PC-3 (cell line): Measurements from ENCODE around the gene NUP62. TPM values are rescaled to one million over a fixed set of nuclear protein-coding genes. Genes with fewer than 3 reads are reported as not detected.

Experiments
- ATAC-seq: fragments of 200-7000 bp; cut with Tn5 transposase; 2 replicates; pipeline ENCODE4 v1.9.1; 2020; ENCODE audit warnings: mild to moderate bottlenecking, moderate library complexity
- BruUV-seq: library from RNA; stranded (reverse); fragments of 400-500 nt; replicated peaks from 2 replicates; lab custom pipeline; 2021; lab: Mats Ljungman, UMichigan
- CTCF ChIA-PET: fragments of 300-600 bp; sonication (Branson Sonifier 250); formaldehyde crosslinking; loops from one replicate; lab custom pipeline; 2022; ENCODE audit warnings: antibody characterized with exemption; lab: Charles Lee
- POLR2A ChIA-PET: fragments of 300-600 bp; sonication (Branson Sonifier 250); formaldehyde crosslinking; loops from one replicate; lab custom pipeline; 2022; ENCODE audit warnings: antibody characterized with exemption; ENCODE audit not compliant: unreplicated experiment; lab: Charles Lee
- DNase-seq: peaks from one replicate; pipeline ENCODE4 v3.0.0-alpha.2; 2015
- H2AFZ ChIP-seq: fragments of 300-600 bp; sonication (generic); 2 replicates; pipeline ENCODE4 v1.6.0; 2016; ENCODE audit warnings: antibody characterized with exemption, low read length
- H3F3A ChIP-seq: fragments of 300-600 bp; sonication (generic); one replicate; pipeline ENCODE4 v1.6.0; 2017; ENCODE audit warnings: antibody characterized with exemption, low read length, control low read depth, mild to moderate bottlenecking; ENCODE audit not compliant: unreplicated experiment
- H3K27ac ChIP-seq: fragments of 300-600 bp; sonication (generic); 2 replicates; pipeline ENCODE4 v1.5.1; 2016; ENCODE audit warnings: mild to moderate bottlenecking, low read length
- H3K27me3 ChIP-seq: fragments of 300-600 bp; sonication (generic); 2 replicates; pipeline ENCODE4 v1.6.1; 2016; ENCODE audit warnings: low read length, mixed read lengths
- H3K36me3 ChIP-seq: fragments of 300-600 bp; sonication (generic); 2 replicates; pipeline ENCODE4 v1.6.1; 2016; ENCODE audit warnings: low read depth, mixed run types, low read length, mixed read lengths
- H3K4me1 ChIP-seq: fragments of 300-600 bp; sonication (generic); 2 replicates; pipeline ENCODE4 v1.5.1; 2016; ENCODE audit warnings: low read length; ENCODE audit not compliant: insufficient read depth
- H3K4me2 ChIP-seq: fragments of 300-600 bp; sonication (generic); 2 replicates; pipeline ENCODE4 v1.6.0; 2016; ENCODE audit warnings: low read length
- H3K4me3 ChIP-seq: fragments of 300-600 bp; sonication (generic); 2 replicates; pipeline ENCODE4 v1.5.1; 2016; ENCODE audit warnings: mild to moderate bottlenecking, low read length, mixed read lengths
- H3K79me2 ChIP-seq: fragments of 300-600 bp; sonication (generic); 2 replicates; pipeline ENCODE4 v1.6.1; 2017; ENCODE audit warnings: low read length, mixed read lengths
- H3K9ac ChIP-seq: fragments of 300-600 bp; sonication (generic); 2 replicates; pipeline ENCODE4 v1.6.0; 2016; ENCODE audit warnings: mild to moderate bottlenecking, low read length
- H3K9me2 ChIP-seq: fragments of 300-600 bp; sonication (generic); replicated peaks from 2 replicates; pipeline ENCODE4 v1.6.1; 2016; ENCODE audit warnings: mixed run types, low read length, mixed read lengths
- H3K9me3 ChIP-seq: fragments of 300-600 bp; sonication (generic); 2 replicates; pipeline ENCODE4 v1.6.1; 2016; ENCODE audit warnings: low read length, mixed read lengths
- H4K20me1 ChIP-seq: fragments of 300-600 bp; sonication (generic); 2 replicates; pipeline ENCODE4 v1.6.1; 2016; ENCODE audit warnings: low read length, mixed read lengths
- EZH2 ChIP-seq: fragments of 300-600 bp; sonication (generic); IDR thresholded peaks from one replicate; pipeline ENCODE4 v1.6.1; 2017; ENCODE audit warnings: antibody characterized with exemption, mild to moderate bottlenecking, low read length; ENCODE audit not compliant: unreplicated experiment
- EZH2phosphoT487 ChIP-seq: fragments of 300-600 bp; sonication (generic); IDR thresholded peaks from 2 replicates; pipeline ENCODE4 v1.6.1; 2018; ENCODE audit warnings: mild to moderate bottlenecking, antibody characterized with exemption, low read length, borderline replicate concordance
- intact Hi-C: fragments of 100-400 bp; cut with micrococcal nuclease; formaldehyde crosslinking; loops from 2 replicates; pipeline ENCODE4 v1.9.0; 2023
- total RNA-seq: library from RNA; depleted of rRNA; stranded (reverse); fragments of >200 nt; gene quantifications from 2 replicates; pipeline ENCODE4 v1.2.3, GENCODE V29; 2014
- TF ChIP-seq, protein P1 (sequence below): fragments of 300-600 bp; sonication (generic); conservative IDR thresholded peaks from 2 replicates; pipeline ENCODE4 v1.5.1; 2017; ENCODE audit warnings: antibody characterized with exemption, low read depth, mild to moderate bottlenecking, low read length

NUP62 gene
- total RNA-seq, 1 experiment from 2014 or later, result 129 TPM

DNA sequence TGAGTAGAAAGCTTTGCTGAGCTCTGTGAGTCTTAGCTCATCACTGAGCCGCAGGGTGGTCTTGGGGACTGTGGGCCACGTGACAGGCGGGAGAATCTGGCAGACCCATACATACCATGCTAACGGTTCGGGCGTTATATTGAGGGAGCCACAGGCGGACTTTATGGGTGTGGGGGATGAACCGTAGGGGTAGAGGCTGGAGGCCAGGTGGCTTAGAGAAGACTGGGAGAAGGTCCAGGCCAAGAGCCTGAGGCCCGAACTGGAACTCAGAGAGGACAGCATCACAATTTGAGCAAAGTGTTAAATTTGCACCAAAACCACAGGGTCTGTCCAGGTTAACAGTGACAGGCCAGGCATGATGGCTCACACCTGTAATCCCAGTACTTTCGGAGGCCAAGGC lies 15.6 kb downstream of the NUP62 start:
- CTCF ChIA-PET, result no interaction called here
- no peak overlapping the region for H3K4me3 ChIP-seq
- H3K9me2 ChIP-seq, result no peaks in the 10 kb centered on the region
- H3K36me3 ChIP-seq, result peaks cover 71% of the 10 kb centered on the region
- no TSS peak for BruUV-seq
- H4K20me1 ChIP-seq, result peaks cover 22% of the 10 kb centered on the region
- ATAC-seq (no peak), DNase-seq (no peak)
- H3K27ac ChIP-seq, result no peak overlapping the region
- H3K4me2 ChIP-seq, result no peak overlapping the region
- peaks cover 44% of the 10 kb centered on the region for H3K79me2 ChIP-seq
- no peak overlapping the region for H3K9ac ChIP-seq
- TF ChIP-seq EZH2 (no peak), EZH2phosphoT487 (no peak)
- TF ChIP-seq, protein P1, sequence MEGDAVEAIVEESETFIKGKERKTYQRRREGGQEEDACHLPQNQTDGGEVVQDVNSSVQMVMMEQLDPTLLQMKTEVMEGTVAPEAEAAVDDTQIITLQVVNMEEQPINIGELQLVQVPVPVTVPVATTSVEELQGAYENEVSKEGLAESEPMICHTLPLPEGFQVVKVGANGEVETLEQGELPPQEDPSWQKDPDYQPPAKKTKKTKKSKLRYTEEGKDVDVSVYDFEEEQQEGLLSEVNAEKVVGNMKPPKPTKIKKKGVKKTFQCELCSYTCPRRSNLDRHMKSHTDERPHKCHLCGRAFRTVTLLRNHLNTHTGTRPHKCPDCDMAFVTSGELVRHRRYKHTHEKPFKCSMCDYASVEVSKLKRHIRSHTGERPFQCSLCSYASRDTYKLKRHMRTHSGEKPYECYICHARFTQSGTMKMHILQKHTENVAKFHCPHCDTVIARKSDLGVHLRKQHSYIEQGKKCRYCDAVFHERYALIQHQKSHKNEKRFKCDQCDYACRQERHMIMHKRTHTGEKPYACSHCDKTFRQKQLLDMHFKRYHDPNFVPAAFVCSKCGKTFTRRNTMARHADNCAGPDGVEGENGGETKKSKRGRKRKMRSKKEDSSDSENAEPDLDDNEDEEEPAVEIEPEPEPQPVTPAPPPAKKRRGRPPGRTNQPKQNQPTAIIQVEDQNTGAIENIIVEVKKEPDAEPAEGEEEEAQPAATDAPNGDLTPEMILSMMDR, result no peak
- H3F3A ChIP-seq, result no peaks in the 10 kb centered on the region
- no peaks in the 10 kb centered on the region for H3K27me3 ChIP-seq
- intact Hi-C loops, result no loop called here
- H3K9me3 ChIP-seq, result no peaks in the 10 kb centered on the region
- H3K4me1 ChIP-seq, result no peaks in the 10 kb centered on the region
- POLR2A ChIA-PET, result no interaction called here
- no peak overlapping the region for H2AFZ ChIP-seq

DNA sequence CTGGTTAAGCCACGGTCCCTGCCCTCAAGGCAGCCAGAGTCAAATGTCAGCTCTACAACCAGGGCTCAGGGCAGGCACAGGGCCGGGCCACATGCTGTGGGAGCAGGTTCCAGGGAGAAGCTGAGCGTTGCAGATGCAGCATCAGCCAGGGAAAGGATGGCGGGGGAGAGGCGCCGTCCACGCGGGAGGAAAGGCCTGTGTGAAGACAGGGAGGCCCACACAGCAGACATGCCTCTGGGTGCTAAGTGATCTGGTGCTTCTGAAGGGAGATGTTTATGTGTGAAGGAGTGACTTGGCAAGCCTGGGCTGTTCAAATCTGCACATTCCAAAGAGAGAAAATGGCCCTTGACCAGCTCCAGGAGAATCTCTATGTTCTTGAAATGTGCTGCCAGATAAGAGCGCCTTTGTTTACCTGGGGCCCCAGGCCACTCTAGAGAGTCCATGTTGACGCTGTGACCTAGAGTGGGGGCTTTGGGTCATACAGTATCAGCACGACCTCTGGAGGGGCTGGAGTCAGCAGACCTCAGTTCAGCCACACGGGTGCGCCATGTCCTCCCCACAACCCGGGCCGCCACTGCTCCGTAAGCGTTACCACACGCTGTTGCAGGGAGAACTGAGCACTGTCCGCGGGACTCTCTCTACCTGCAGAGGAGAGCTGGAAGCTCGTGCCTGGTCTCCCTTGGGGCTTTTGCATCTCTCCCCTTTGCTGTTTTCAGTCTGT lies 16.2 kb downstream of the NUP62 start:
- Histone ChIP-seq H3K36me3 (peaks cover 73% of the 10 kb centered on the region), H3K9ac (no peak overlapping the region), H3K27ac (no peak overlapping the region), H4K20me1 (peaks cover 21% of the 10 kb centered on the region), H3K4me2 (no peak overlapping the region), H3F3A (no peaks in the 10 kb centered on the region), H3K79me2 (peaks cover 39% of the 10 kb centered on the region), H3K9me2 (no peaks in the 10 kb centered on the region), H2AFZ (no peak overlapping the region), H3K4me1 (no peaks in the 10 kb centered on the region), H3K4me3 (no peak overlapping the region), H3K9me3 (no peaks in the 10 kb centered on the region), H3K27me3 (no peaks in the 10 kb centered on the region)
- DNase-seq (no peak), ATAC-seq (no peak)
- POLR2A ChIA-PET, result no interaction called here
- no TSS peak for BruUV-seq
- intact Hi-C loops, result no loop called here
- CTCF ChIA-PET, result no interaction called here
- TF ChIP-seq EZH2phosphoT487 (no peak), EZH2 (no peak)
- TF ChIP-seq, protein P1, result no peak

DNA sequence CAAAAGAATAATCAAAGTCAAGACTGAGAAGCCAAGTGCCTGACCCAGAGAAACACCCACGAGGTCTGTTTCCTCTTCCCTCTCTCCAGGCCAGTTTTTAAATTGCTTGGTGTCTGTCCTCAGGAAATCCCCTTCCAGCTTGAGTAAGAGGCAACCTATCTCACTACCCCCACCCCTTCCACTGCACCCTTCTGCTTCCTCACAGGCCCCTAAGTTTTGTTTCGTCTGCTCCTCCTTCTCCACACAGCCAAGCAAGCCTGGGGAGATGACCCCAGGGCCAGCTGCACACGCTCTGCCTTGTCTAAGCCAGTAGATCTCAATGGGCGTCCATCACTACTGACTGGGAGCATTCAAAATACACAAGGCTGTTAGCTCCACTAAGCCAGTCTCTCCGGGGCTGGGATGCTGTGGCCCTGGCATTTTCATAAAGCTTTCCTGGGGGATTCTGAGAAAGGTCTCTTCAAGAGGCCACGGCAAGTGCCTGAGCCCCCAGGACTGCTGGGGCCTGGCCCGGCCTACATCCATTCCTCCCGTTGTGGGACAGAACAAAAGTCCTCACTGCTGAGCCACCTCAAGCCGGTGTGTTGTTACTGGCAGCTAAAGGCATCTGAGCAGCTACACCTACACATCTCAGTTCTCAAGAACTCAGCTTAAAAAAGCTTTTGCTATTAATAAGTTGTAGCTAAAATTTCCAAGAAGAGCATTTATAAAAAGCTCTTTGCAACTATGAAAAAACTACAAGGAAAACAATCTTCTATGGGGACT lies 17.7 kb downstream of the NUP62 start:
- DNase-seq (no peak), ATAC-seq (no peak)
- peaks cover 72% of the 10 kb centered on the region for H3K36me3 ChIP-seq
- no peaks in the 10 kb centered on the region for H3K9me2 ChIP-seq
- TF ChIP-seq EZH2, result no peak
- no peak for TF ChIP-seq EZH2phosphoT487
- POLR2A ChIA-PET, result no interaction called here
- H3K79me2 ChIP-seq, result peaks cover 24% of the 10 kb centered on the region
- H3K9me3 ChIP-seq, result no peaks in the 10 kb centered on the region
- H3K27ac ChIP-seq, result no peak overlapping the region
- intact Hi-C loops, result no loop called here
- no peak overlapping the region for H3K4me3 ChIP-seq
- H2AFZ ChIP-seq, result no peak overlapping the region
- H3F3A ChIP-seq, result no peaks in the 10 kb centered on the region
- no peak overlapping the region for H3K4me2 ChIP-seq
- peaks cover 25% of the 10 kb centered on the region for H4K20me1 ChIP-seq
- H3K4me1 ChIP-seq, result no peaks in the 10 kb centered on the region
- CTCF ChIA-PET, result interaction anchor here (0.6 kb wide), 1 partner anchor 239 kb away, joined by 6 read pairs; no protein-coding TSS in a partner anchor
- BruUV-seq, result no TSS peak
- no peaks in the 10 kb centered on the region for H3K27me3 ChIP-seq
- H3K9ac ChIP-seq, result no peak overlapping the region
